ENCODE measurements around the gene MMP15. TPM values are rescaled to one million over a fixed set of nuclear protein-coding genes. Genes with fewer than 3 reads are reported as not detected.

MMP15 gene
- total RNA-seq, 4 donors from 2014 or later = 36.5 to 105 (median 80.5) TPM

DNA sequence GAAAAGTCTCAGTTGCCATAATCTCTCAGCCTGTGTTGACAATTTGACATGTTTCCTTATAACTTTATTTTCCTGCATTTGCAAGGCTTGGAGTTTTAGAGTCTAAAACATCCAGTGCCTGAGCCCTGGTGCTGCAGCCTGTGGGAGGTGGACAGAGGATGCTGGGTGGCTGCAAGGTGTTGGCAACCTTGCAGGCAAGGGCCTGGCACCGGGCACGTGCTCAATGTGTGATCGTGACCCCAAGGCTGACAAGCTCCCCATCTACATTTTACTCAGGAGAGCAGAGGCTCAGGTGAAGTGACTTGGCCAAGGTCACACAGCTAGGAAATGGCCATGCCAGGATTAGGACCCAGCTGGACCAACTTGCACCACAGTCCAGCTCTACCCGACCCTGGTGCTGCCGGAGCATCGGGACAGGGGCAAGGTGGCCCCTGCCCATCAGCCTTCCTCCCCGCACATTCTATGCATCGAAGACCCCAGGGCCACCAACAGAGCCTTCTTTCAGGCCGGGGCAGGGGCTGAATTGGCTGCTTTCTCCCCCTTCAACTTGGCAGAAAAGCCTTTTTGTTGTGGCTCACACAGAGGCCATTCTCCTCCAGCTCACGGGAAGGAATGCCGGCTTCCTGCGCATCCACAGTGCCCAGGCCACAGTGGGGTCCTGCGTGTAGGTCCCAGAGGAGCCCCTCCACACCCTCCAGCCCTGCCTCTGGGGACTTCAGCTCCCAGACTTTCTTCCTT, 23.1 kb downstream of the MMP15 start:
- 37 to 39% methylated on average over 6 to 13 of the region's 13 CpGs for WGBS, 2 donors
- intact Hi-C loops (cut with DNase I) = no loop called here
- Histone ChIP-seq H3K9me3 (no peaks in the 10 kb centered on the region), H3K36me3 (peaks cover 8 to 15% of the 10 kb centered on the region in 2 donors), H3K4me1 (peaks cover 70 to 72% of the 10 kb centered on the region in 2 donors), H3K27me3 (no peaks in the 10 kb centered on the region), H3K27ac (peak overlapping the region; percentile 82 to 97 (median 93)), H3K4me3 (replicated peaks in 1 of 3) (no peak overlapping the region)
- TF ChIP-seq CTCF (IDR thresholded peaks at IDR 0.05) (no peak), POLR2A (IDR thresholded peaks at IDR 0.05) (no peak)
- DNase-seq = peak in 1 of 2 donors; percentile 48

- Histone ChIP-seq H3K4me3 (replicated peaks in 1 of 3) (no peak overlapping the region), H3K36me3 (peaks cover 0 to 7% of the 10 kb centered on the region in 2 donors), H3K27me3 (no peaks in the 10 kb centered on the region), H3K4me1 (peaks cover 70 to 72% of the 10 kb centered on the region in 2 donors), H3K9me3 (no peaks in the 10 kb centered on the region), H3K27ac (peak overlapping the region; percentile 82 to 97 (median 93))
- intact Hi-C loops (cut with DNase I) = no loop called here
- TF ChIP-seq CTCF (IDR thresholded peaks at IDR 0.05) (no peak), POLR2A (IDR thresholded peaks at IDR 0.05) (peak in 1 of 2 donors; percentile 40)
- 41 to 48% methylated on average over 14 to 17 of the region's 17 CpGs for WGBS, 2 donors
- peak; percentile 94 to 96 for DNase-seq
Observed at GRCh38 chr16:58049232-58050185, 24.0 kb downstream of the MMP15 start.

GRCh38 chr16:58051296-58051695, 25.7 kb downstream of the MMP15 start:
- Histone ChIP-seq H3K36me3 (no peaks in the 10 kb centered on the region), H3K4me3 (replicated peaks in 1 of 3) (no peak overlapping the region), H3K27ac (peak overlapping the region; percentile 41 to 97 (median 93)), H3K27me3 (no peaks in the 10 kb centered on the region), H3K9me3 (no peaks in the 10 kb centered on the region), H3K4me1 (peaks cover 57 to 64% of the 10 kb centered on the region in 2 donors)
- TF ChIP-seq POLR2A (IDR thresholded peaks at IDR 0.05) (no peak), CTCF (IDR thresholded peaks at IDR 0.05) (no peak)
- no peak for DNase-seq
- WGBS, 2 donors = 70 to 84% methylated on average over 2 of the region's 2 CpGs
- intact Hi-C loops (cut with DNase I) = no loop called here

- Histone ChIP-seq H3K36me3 (no peaks in the 10 kb centered on the region), H3K9me3 (no peaks in the 10 kb centered on the region), H3K4me1 (peaks cover 55 to 63% of the 10 kb centered on the region in 2 donors), H3K4me3 (replicated peaks in 1 of 3) (no peak overlapping the region), H3K27ac (peak overlapping the region; percentile 41 to 97 (median 93)), H3K27me3 (no peaks in the 10 kb centered on the region)
- WGBS, 2 donors = 54 to 65% methylated on average over 6 to 8 of the region's 10 CpGs
- TF ChIP-seq POLR2A (IDR thresholded peaks at IDR 0.05) (no peak), CTCF (IDR thresholded peaks at IDR 0.05) (no peak)
- DNase-seq = peak; percentile 51 to 56
- intact Hi-C loops (cut with DNase I) = no loop called here
Observed at GRCh38 chr16:58051821-58052603, 26.5 kb downstream of the MMP15 start.
